SKM-1 (cell line): Measurements from ENCODE around the gene ZNF418.
"Not testable (repeated sequence)": the region's sequence is repeated elsewhere in the genome, so short reads cannot be mapped to it uniquely, and the experiment has no call there.

Experiments
- DNase-seq: peaks from one replicate; lab custom pipeline; 2025; ENCODE audit not compliant: unreplicated experiment; lab: John Stamatoyannopoulos, UW

Gene ZNF418

GRCh38 chr19:57890706-57891105 is 44.5 kb downstream of the ZNF418 start:
- not testable (repeated sequence) for DNase-seq

GRCh38 chr19:57888560-57889231 is 46.5 kb downstream of the ZNF418 start, which contains the start of gene ZNF814:
TSS of gene ZNF814 (minus strand) at chr19:57889037. CDS start at chr19:57888802, 235 bp downstream.
- DNase-seq = peak; percentile 46

GRCh38 chr19:57888107-57888559 is 47.1 kb downstream of the ZNF418 start:
- DNase-seq = no peak

GRCh38 chr19:57887195-57887941 is 47.8 kb downstream of the ZNF418 start:
- DNase-seq = no peak

GRCh38 chr19:57886046-57886445 is 49.2 kb downstream of the ZNF418 start:
- DNase-seq = no peak

GRCh38 chr19:57873883-57874799 is 61.1 kb downstream of the ZNF418 start:
- not testable (repeated sequence) for DNase-seq

GRCh38 chr19:57872450-57872849 is 62.8 kb downstream of the ZNF418 start:
- no peak for DNase-seq
